HepG2 (cell line): ENCODE measurements around the gene ENTPD5. TPM values are rescaled to one million over a fixed set of nuclear protein-coding genes. Genes with fewer than 3 reads are reported as not detected.

Source experiments
- ATAC-seq: fragments of 200-7000 bp; cut with Tn5 transposase; 3 replicates; pipeline ENCODE4 v1.9.1; 2020; ENCODE audit warnings: mild to moderate bottlenecking, moderate library complexity
- BruUV-seq: library from RNA; stranded (reverse); fragments of 400-500 nt; replicated peaks from 2 replicates; lab custom pipeline; 2021; lab: Mats Ljungman, UMichigan
- CTCF ChIA-PET: fragments of 300-600 bp; formaldehyde crosslinking; extraction: SDS; loops from one replicate; lab custom pipeline; 2021; ENCODE audit warnings: low total read pairs, inconsistent platforms, low intra/inter-chr PET ratio; lab: Yijun Ruan, JAX
- POLR2A ChIA-PET: fragments of 350-600 bp; sonication (Branson Sonifier 250); formaldehyde crosslinking; loops from one replicate; lab custom pipeline; 2020; ENCODE audit warnings: antibody characterized with exemption, inconsistent platforms; lab: Yijun Ruan, JAX
- DNase-seq: peaks from one replicate; pipeline ENCODE4 v3.0.0-alpha.2; 2015; ENCODE audit warnings: low spot score
- FAIRE-seq: peaks from 3 replicates; lab custom pipeline; 2011; peaks lifted over from hg19 to GRCh38; lab: Jason Lieb, UNC
- H2AFZ ChIP-seq: one replicate; pipeline ENCODE4 v1.6.1; 2011; ENCODE audit warnings: low read length, inconsistent platforms
- H3K27ac ChIP-seq: fragments of 300-600 bp; 3 replicates; pipeline ENCODE4 v1.8.0; 2011; ENCODE audit warnings: mixed run types, mild to moderate bottlenecking, mixed read lengths, low read length, inconsistent platforms; ENCODE audit not compliant: insufficient read depth; ENCODE audit errors: extremely low read length
- H3K27me3 ChIP-seq, 2 experiments: fragments of 200-600 bp in 1 of 2; 2 replicates in 1 of 2; 3 replicates in 1 of 2; pipeline versions ENCODE4 v1.6.0 to v1.8.0; 2011; ENCODE audit warnings: low read length in 2 of 2, mild to moderate bottlenecking in 2 of 2, moderate library complexity in 2 of 2, inconsistent platforms in 1 of 2; ENCODE audit not compliant: insufficient read depth in 2 of 2, control insufficient read depth in 1 of 2
- H3K36me3 ChIP-seq, 2 experiments: fragments of 200-600 bp in 1 of 2; replicated peaks in 1 of 2; 2 replicates in 1 of 2; 3 replicates in 1 of 2; pipeline versions ENCODE4 v1.5.1 to v1.8.0; 2011; ENCODE audit warnings: low read length in 2 of 2, inconsistent platforms in 1 of 2; ENCODE audit not compliant: insufficient read depth in 2 of 2, control insufficient read depth in 1 of 2
- H3K4me1 ChIP-seq: 2 replicates; pipeline ENCODE4 v1.5.1; 2012; ENCODE audit warnings: low read length, inconsistent platforms; ENCODE audit not compliant: insufficient read depth
- H3K4me2 ChIP-seq: 2 replicates; pipeline ENCODE4 v1.6.0; 2011; ENCODE audit warnings: low read depth, low read length, inconsistent platforms
- H3K4me3 ChIP-seq, 3 experiments: fragments of 200-600 bp in 1 of 3; sonication (generic), shearing (Covaris generic) in 1 of 3; replicated peaks in 1 of 3; 2 replicates each; pipeline ENCODE4 v1.5.1; 2011 to 2016; ENCODE audit warnings: low read length in 3 of 3, inconsistent platforms in 2 of 3, low read depth in 2 of 3, mild to moderate bottlenecking in 2 of 3, control low read depth in 1 of 3, mixed read lengths in 1 of 3; ENCODE audit not compliant: insufficient read depth in 1 of 3
- H3K79me2 ChIP-seq: one replicate; pipeline ENCODE4 v1.6.1; 2011; ENCODE audit warnings: low read length, inconsistent platforms; ENCODE audit not compliant: insufficient read depth
- H3K9ac ChIP-seq: 2 replicates; pipeline ENCODE4 v1.6.0; 2011; ENCODE audit warnings: mild to moderate bottlenecking, low read depth, low read length, inconsistent platforms; ENCODE audit not compliant: insufficient read depth
- H3K9me3 ChIP-seq: 2 replicates; pipeline ENCODE4 v1.5.1; 2012; ENCODE audit warnings: mild to moderate bottlenecking, low read length
- H4K20me1 ChIP-seq: 2 replicates; pipeline ENCODE4 v1.6.0; 2011; ENCODE audit warnings: inconsistent platforms, mild to moderate bottlenecking, low read length, moderate library complexity; ENCODE audit not compliant: insufficient read depth
- CEBPG ChIP-seq: IDR thresholded peaks from 2 replicates; pipeline ENCODE4 v1.6.1; 2016
- ELF4 ChIP-seq: sonication (generic); formaldehyde crosslinking; IDR thresholded peaks from 2 replicates; pipeline ENCODE4 v1.5.0; 2020; ENCODE audit warnings: missing genetic modification reagents, mild to moderate bottlenecking, moderate library complexity, borderline replicate concordance
- HMG20A ChIP-seq: IDR thresholded peaks from 2 replicates; pipeline ENCODE4 v1.6.1; 2016; ENCODE audit warnings: borderline replicate concordance
- IKZF4 ChIP-seq: sonication (generic); formaldehyde crosslinking; IDR thresholded peaks from 2 replicates; pipeline ENCODE4 v1.5.1; 2020; ENCODE audit warnings: borderline replicate concordance, mild to moderate bottlenecking, low read depth, missing genetic modification reagents; ENCODE audit errors: not compliant biosample characterization
- MAF1 ChIP-seq: sonication (generic); formaldehyde crosslinking; IDR thresholded peaks from 2 replicates; pipeline ENCODE4 v1.5.0; 2020; ENCODE audit warnings: missing genetic modification reagents, borderline replicate concordance
- MLLT10 ChIP-seq: sonication (generic); formaldehyde crosslinking; IDR thresholded peaks from 2 replicates; pipeline ENCODE4 v1.4.0; 2020; ENCODE audit warnings: missing genetic modification reagents
- NFRKB ChIP-seq: fragments of 450-650 bp; IDR thresholded peaks from 2 replicates; pipeline ENCODE4 v1.6.1; 2017
- SP4 ChIP-seq: sonication (generic); formaldehyde crosslinking; IDR thresholded peaks from 2 replicates; pipeline ENCODE4 v1.8.1; 2023; ENCODE audit warnings: mild to moderate bottlenecking, missing genetic modification reagents
- ZNF24 ChIP-seq: fragments of 450-650 bp; IDR thresholded peaks from 2 replicates; pipeline ENCODE4 v1.6.1; 2017; ENCODE audit warnings: antibody characterized with exemption, mild to moderate bottlenecking
- ZNF337 ChIP-seq: sonication (generic); formaldehyde crosslinking; IDR thresholded peaks from 2 replicates; pipeline ENCODE4 v1.5.1; 2020; ENCODE audit warnings: missing genetic modification reagents, low read depth, mild to moderate bottlenecking, borderline replicate concordance
- ZNF367 ChIP-seq: sonication (generic); formaldehyde crosslinking; IDR thresholded peaks from 2 replicates; pipeline ENCODE4 v1.4.0; 2020; ENCODE audit warnings: missing genetic modification reagents, borderline replicate concordance
- WGBS: methylation state at CpG from one replicate; pipeline ENCODE4 v1.1.6; 2017; ENCODE audit warnings: low lambda C conversion rate; 5-methylcytosine and 5-hydroxymethylcytosine counted together
- in situ Hi-C: cut with HindIII; loops from 2 replicates; pipeline ENCODE4 v1.10.0; 2017; ENCODE audit warnings: low pct_unique_long_range_greater_than_20kb; ENCODE audit not compliant: extremely low pct_ligation_motif_present
- intact Hi-C: fragments of 100-400 bp; cut with micrococcal nuclease; formaldehyde crosslinking; loops from one replicate; pipeline ENCODE4 v1.10.0; 2022; ENCODE audit not compliant: unreplicated experiment
- polyA plus RNA-seq, 8 experiments: library from polyadenylated mRNA; depleted of rRNA in 3 of 8; stranded (reverse) in 7 of 8; unstranded in 1 of 8; fragments of >200 nt; fragmentation: Illumina TruSeq in 4 of 8; extraction: Trizol in 4 of 8; gene quantifications; 2 replicates each; pipeline versions ENCODE4 v1.2.1 to v1.2.3, GENCODE V29; 2011 to 2016; ENCODE audit warnings: low read depth in 4 of 8, missing spikeins in 1 of 8, mixed read lengths in 1 of 8; ENCODE audit not compliant: insufficient read depth in 1 of 8
- total RNA-seq, 5 experiments: library from RNA; depleted of rRNA; stranded (reverse); fragments of >200 nt; fragmentation: Illumina TruSeq; extraction: Trizol; gene quantifications; 2 replicates each; pipeline ENCODE4 v1.2.3, GENCODE V29; 2016; ENCODE audit warnings: low read depth in 1 of 5
- TF ChIP-seq, protein P1 (sequence below): sonication (generic); formaldehyde crosslinking; IDR thresholded peaks from 2 replicates; pipeline ENCODE4 v1.4.0; 2020; ENCODE audit warnings: missing genetic modification reagents, borderline replicate concordance

ENTPD5 gene
- total and polyA plus RNA-seq, 2 of the 13 experiments (the other 11 are each of a cell fraction or from before 2014, with no cell fraction given), result 33.8 to 43.3 TPM

DNA sequence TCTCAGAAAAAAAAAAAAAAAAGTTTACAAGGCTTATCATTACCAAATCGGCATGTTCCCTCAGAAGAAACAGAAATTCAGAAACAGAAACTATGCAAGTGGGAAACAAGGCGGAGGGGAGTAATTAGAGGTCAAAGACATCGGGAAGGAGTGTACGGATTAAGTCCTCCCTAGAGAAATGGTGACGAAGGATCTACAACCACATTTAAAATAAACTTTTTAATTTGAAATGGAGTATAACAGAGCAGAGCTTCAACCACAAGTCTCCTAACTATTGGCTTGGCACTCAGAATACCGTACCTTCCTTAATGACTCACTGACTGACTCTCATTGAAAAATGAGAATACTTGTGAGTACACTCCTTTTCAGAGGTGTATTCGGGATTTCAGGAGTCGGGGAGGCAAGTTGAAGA lies 908 bp downstream of the ENTPD5 start:
- Histone ChIP-seq H3K9ac (peak overlapping the region; percentile 99), H4K20me1 (no peaks in the 10 kb centered on the region), H3K27me3 (no peaks in the 10 kb centered on the region), H3K36me3 (no peaks in the 10 kb centered on the region), H3K79me2 (peaks cover 19% of the 10 kb centered on the region), H3K27ac (peak overlapping the region; percentile 96), H3K4me1 (peaks cover 76% of the 10 kb centered on the region), H3K9me3 (no peaks in the 10 kb centered on the region), H3K4me2 (peak overlapping the region; percentile 89), H3K4me3 (peak overlapping the region; percentile 82 to 91 (median 89)), H2AFZ (no peak overlapping the region)
- intact Hi-C loops (loop anchor here (1.0 kb wide), 1 partner anchor 21 kb away; no protein-coding TSS in a partner anchor), in situ Hi-C loops (loop anchor here (5.0 kb wide), 1 partner anchor 66 kb away; the partner anchor contains the start of genes COQ6 and FAM161B)
- WGBS, result 10% methylated on average over 8 of the region's 8 CpGs
- FAIRE-seq, result no peak
- TF ChIP-seq ELF4 (CRISPR knock-in tag) (peak; percentile 49; the same call in 1 of the 2 replicates), SP4 (no peak), MLLT10 (CRISPR knock-in tag) (no peak), ZNF24 (no peak), HMG20A (CRISPR knock-in tag) (0 out of 2 replicates have a peak, but pooled peaks have one; percentile 5), ZNF367 (CRISPR knock-in tag) (no peak), ZNF337 (CRISPR knock-in tag) (0 out of 2 replicates have a peak, but pooled peaks have one; percentile 13), CEBPG (CRISPR knock-in tag) (0 out of 2 replicates have a peak, but pooled peaks have one; percentile 16), MAF1 (CRISPR knock-in tag) (0 out of 2 replicates have a peak, but pooled peaks have one; percentile 13), IKZF4 (CRISPR knock-in tag) (peak; percentile 3), NFRKB (no peak)
- TF ChIP-seq, protein P1, sequence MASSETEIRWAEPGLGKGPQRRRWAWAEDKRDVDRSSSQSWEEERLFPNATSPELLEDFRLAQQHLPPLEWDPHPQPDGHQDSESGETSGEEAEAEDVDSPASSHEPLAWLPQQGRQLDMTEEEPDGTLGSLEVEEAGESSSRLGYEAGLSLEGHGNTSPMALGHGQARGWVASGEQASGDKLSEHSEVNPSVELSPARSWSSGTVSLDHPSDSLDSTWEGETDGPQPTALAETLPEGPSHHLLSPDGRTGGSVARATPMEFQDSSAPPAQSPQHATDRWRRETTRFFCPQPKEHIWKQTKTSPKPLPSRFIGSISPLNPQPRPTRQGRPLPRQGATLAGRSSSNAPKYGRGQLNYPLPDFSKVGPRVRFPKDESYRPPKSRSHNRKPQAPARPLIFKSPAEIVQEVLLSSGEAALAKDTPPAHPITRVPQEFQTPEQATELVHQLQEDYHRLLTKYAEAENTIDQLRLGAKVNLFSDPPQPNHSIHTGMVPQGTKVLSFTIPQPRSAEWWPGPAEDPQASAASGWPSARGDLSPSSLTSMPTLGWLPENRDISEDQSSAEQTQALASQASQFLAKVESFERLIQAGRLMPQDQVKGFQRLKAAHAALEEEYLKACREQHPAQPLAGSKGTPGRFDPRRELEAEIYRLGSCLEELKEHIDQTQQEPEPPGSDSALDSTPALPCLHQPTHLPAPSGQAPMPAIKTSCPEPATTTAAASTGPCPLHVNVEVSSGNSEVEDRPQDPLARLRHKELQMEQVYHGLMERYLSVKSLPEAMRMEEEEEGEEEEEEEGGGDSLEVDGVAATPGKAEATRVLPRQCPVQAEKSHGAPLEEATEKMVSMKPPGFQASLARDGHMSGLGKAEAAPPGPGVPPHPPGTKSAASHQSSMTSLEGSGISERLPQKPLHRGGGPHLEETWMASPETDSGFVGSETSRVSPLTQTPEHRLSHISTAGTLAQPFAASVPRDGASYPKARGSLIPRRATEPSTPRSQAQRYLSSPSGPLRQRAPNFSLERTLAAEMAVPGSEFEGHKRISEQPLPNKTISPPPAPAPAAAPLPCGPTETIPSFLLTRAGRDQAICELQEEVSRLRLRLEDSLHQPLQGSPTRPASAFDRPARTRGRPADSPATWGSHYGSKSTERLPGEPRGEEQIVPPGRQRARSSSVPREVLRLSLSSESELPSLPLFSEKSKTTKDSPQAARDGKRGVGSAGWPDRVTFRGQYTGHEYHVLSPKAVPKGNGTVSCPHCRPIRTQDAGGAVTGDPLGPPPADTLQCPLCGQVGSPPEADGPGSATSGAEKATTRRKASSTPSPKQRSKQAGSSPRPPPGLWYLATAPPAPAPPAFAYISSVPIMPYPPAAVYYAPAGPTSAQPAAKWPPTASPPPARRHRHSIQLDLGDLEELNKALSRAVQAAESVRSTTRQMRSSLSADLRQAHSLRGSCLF (CRISPR knock-in tag), result 0 out of 2 replicates have a peak, but pooled peaks have one; percentile 15
- DNase-seq, result no peak
- peak; percentile 3; the same call in 2 of the 3 replicates for ATAC-seq
- POLR2A ChIA-PET, result interaction anchor here (1.2 to 2.2 kb wide), 6 partner anchors 16 to 75 kb away, joined by 3 to 70 read pairs (median 9); partner anchors contain the start of genes COQ6 and FAM161B
- CTCF ChIA-PET, result no interaction called here
- TSS peak; percentile 71 for BruUV-seq
